Endothelial cell of umbilical vein (primary cell): ENCODE results near the gene PLK4. TPM values are rescaled to one million over a fixed set of nuclear protein-coding genes. Genes with fewer than 3 reads are reported as not detected.
"Not testable (repeated sequence)": the region's sequence is repeated elsewhere in the genome, so short reads cannot be mapped to it uniquely, and the experiment has no call there.

Experiments used
- BruUV-seq: library from RNA; stranded (reverse); fragments of 400-500 nt; replicated peaks from 2 replicates; lab custom pipeline; 2021; lab: Mats Ljungman, UMichigan
- CTCF ChIA-PET: fragments of 300-600, 350-600 bp; sonication (Branson Sonifier 250); formaldehyde crosslinking; loops from one replicate; lab custom pipeline; 2021; ENCODE audit warnings: antibody characterized with exemption, inconsistent platforms; lab: Charles Lee
- POLR2A ChIA-PET: fragments of 300-600, 350-600 bp; sonication (Branson Sonifier 250); formaldehyde crosslinking; loops from one replicate; lab custom pipeline; 2021; ENCODE audit warnings: antibody characterized with exemption, inconsistent platforms; lab: Charles Lee
- DNase-seq: peaks from one replicate; pipeline ENCODE4 v3.0.0-alpha.2; 2011; ENCODE audit warnings: low read depth, low spot score
- FAIRE-seq: peaks from 2 replicates; lab custom pipeline; 2011; peaks lifted over from hg19 to GRCh38; lab: Jason Lieb, UNC
- H2AFZ ChIP-seq: 2 replicates; pipeline ENCODE4 v1.6.0; 2012; ENCODE audit warnings: low read depth, low read length, control low read depth, inconsistent platforms
- H3K27ac ChIP-seq: 2 replicates; pipeline ENCODE4 v1.5.1; 2011; ENCODE audit warnings: low read depth, mild to moderate bottlenecking, control low read depth, low read length, moderate library complexity; ENCODE audit not compliant: insufficient read depth
- H3K27me3 ChIP-seq, 2 experiments: 2 replicates each; pipeline versions ENCODE4 v1.6.0 to v1.6.1; 2011; ENCODE audit warnings: low read length in 2 of 2, mixed read lengths in 1 of 2; ENCODE audit not compliant: control insufficient read depth in 2 of 2, insufficient read depth in 2 of 2
- H3K36me3 ChIP-seq, 2 experiments: 2 replicates in 1 of 2; 3 replicates in 1 of 2; pipeline ENCODE4 v1.5.1; 2011; ENCODE audit warnings: low read length in 2 of 2, mild to moderate bottlenecking in 1 of 2, moderate library complexity in 1 of 2; ENCODE audit not compliant: control insufficient read depth in 2 of 2, insufficient read depth in 2 of 2; ENCODE audit errors: extremely low read depth in 1 of 2
- H3K4me1 ChIP-seq: 3 replicates; pipeline ENCODE4 v1.5.1; 2011; ENCODE audit warnings: mild to moderate bottlenecking, low read length; ENCODE audit not compliant: control insufficient read depth, insufficient read depth; ENCODE audit errors: extremely low read depth
- H3K4me2 ChIP-seq: 2 replicates; pipeline ENCODE4 v1.6.1; 2011; ENCODE audit warnings: low read length, control low read depth, mixed read lengths; ENCODE audit not compliant: insufficient read depth
- H3K4me3 ChIP-seq, 3 experiments: fragments of 200-600 bp in 1 of 3; sonication (generic), shearing (Covaris generic) in 1 of 3; replicated peaks in 1 of 3; 2 replicates each; pipeline ENCODE4 v1.5.1; 2011 to 2016; ENCODE audit warnings: control low read depth in 3 of 3, low read length in 3 of 3, mild to moderate bottlenecking in 2 of 3, inconsistent platforms in 1 of 3, low read depth in 1 of 3, moderate library complexity in 1 of 3; ENCODE audit not compliant: insufficient read depth in 1 of 3
- H3K79me2 ChIP-seq: 2 replicates; pipeline ENCODE4 v1.6.0; 2012; ENCODE audit warnings: low read length, inconsistent platforms; ENCODE audit not compliant: control insufficient read depth, insufficient read depth
- H3K9ac ChIP-seq: replicated peaks from 2 replicates; pipeline ENCODE3; 2011; ENCODE audit warnings: low read length, control low read depth; ENCODE audit not compliant: insufficient read depth; ENCODE audit errors: extremely low read depth
- H3K9me1 ChIP-seq: replicated peaks from 3 replicates; pipeline ENCODE4 v1.6.0; 2011; ENCODE audit warnings: mild to moderate bottlenecking, low read length; ENCODE audit not compliant: control insufficient read depth, insufficient read depth; ENCODE audit errors: extremely low read depth
- H3K9me3 ChIP-seq: replicated peaks from 2 replicates; pipeline ENCODE4 v1.5.1; 2012; ENCODE audit warnings: low read length, inconsistent platforms; ENCODE audit not compliant: control insufficient read depth, insufficient read depth
- H4K20me1 ChIP-seq: replicated peaks from 2 replicates; pipeline ENCODE3; 2011; ENCODE audit warnings: mild to moderate bottlenecking, low read length; ENCODE audit not compliant: control insufficient read depth, insufficient read depth; ENCODE audit errors: extremely low read depth
- EZH2 ChIP-seq: IDR thresholded peaks from 2 replicates; pipeline ENCODE4 v1.6.1; 2012; ENCODE audit warnings: borderline replicate concordance, low read depth, mild to moderate bottlenecking, moderate library complexity, low read length, inconsistent platforms; ENCODE audit not compliant: severe bottlenecking
- FOS ChIP-seq: IDR thresholded peaks from 2 replicates; pipeline ENCODE4 v1.6.1; 2011; ENCODE audit warnings: mild to moderate bottlenecking, low read length, moderate library complexity, borderline replicate concordance; ENCODE audit not compliant: insufficient read depth
- GATA2 ChIP-seq: IDR thresholded peaks from 2 replicates; pipeline ENCODE4 v1.7.0; 2011; ENCODE audit warnings: low read depth, mild to moderate bottlenecking, moderate library complexity, mixed read lengths, low read length; ENCODE audit not compliant: insufficient read length, insufficient read depth
- JUN ChIP-seq: IDR thresholded peaks from 2 replicates; pipeline ENCODE4 v1.6.1; 2011; ENCODE audit warnings: borderline replicate concordance, low read depth; ENCODE audit not compliant: insufficient read length, insufficient read depth
- MYC ChIP-seq: IDR thresholded peaks from one replicate; pipeline ENCODE4 v1.6.1; 2011; ENCODE audit warnings: mild to moderate bottlenecking, low read depth, low read length
- POLR2A ChIP-seq: IDR thresholded peaks from 2 replicates; pipeline ENCODE4 v1.6.1; 2012; ENCODE audit warnings: low read depth, mild to moderate bottlenecking, control low read depth, low read length
- POLR2AphosphoS5 ChIP-seq: IDR thresholded peaks from 2 replicates; pipeline ENCODE4 v1.6.1; 2012; ENCODE audit warnings: low read depth, mild to moderate bottlenecking, control low read depth, low read length, moderate library complexity; ENCODE audit not compliant: insufficient read depth
- dilution Hi-C: fragments of 300-500 bp; cut with MboI; formaldehyde crosslinking; loops from one replicate; pipeline ENCODE4 v1.15.0; 2019; ENCODE audit warnings: low sequenced_read_pairs; ENCODE audit not compliant: extremely low pct_ligation_motif_present
- intact Hi-C: fragments of 100-400 bp; cut with micrococcal nuclease; formaldehyde crosslinking; loops from one replicate; pipeline ENCODE4 v1.10.0; 2022
- polyA plus RNA-seq, 4 experiments: library from polyadenylated mRNA; depleted of rRNA in 3 of 4; stranded (reverse) in 3 of 4; unstranded in 1 of 4; fragments of >200 nt; gene quantifications; 2 replicates each; pipeline versions ENCODE4 v1.2.1 to v1.2.3, GENCODE V29; 2011 to 2012; ENCODE audit warnings: missing spikeins in 1 of 4
- total RNA-seq: library from RNA; stranded (reverse); gene quantifications from 2 replicates; pipeline ENCODE4 v1.2.3, GENCODE V29; 2021
- TF ChIP-seq, protein P1 (sequence below): IDR thresholded peaks from 2 replicates; pipeline ENCODE4 v1.6.1; 2011; ENCODE audit not compliant: insufficient read depth, insufficient read length
- TF ChIP-seq, protein P2 (sequence below), 2 donors: IDR thresholded peaks; 1 replicate in 1 of 2; 2 replicates in 1 of 2; pipeline ENCODE4 v1.5.1; 2011; ENCODE audit warnings: low read length in 2 of 2, mild to moderate bottlenecking in 2 of 2, moderate library complexity in 2 of 2, control low read depth in 1 of 2, inconsistent platforms in 1 of 2, low read depth in 1 of 2; ENCODE audit not compliant: insufficient read depth in 1 of 2; ENCODE audit errors: extremely low read depth in 1 of 2

Gene PLK4
- total and polyA plus RNA-seq, 2 donors (not counting 3 experiments of a cell fraction or from before 2014, with no cell fraction given), result 13.7 to 37.7 TPM

DNA sequence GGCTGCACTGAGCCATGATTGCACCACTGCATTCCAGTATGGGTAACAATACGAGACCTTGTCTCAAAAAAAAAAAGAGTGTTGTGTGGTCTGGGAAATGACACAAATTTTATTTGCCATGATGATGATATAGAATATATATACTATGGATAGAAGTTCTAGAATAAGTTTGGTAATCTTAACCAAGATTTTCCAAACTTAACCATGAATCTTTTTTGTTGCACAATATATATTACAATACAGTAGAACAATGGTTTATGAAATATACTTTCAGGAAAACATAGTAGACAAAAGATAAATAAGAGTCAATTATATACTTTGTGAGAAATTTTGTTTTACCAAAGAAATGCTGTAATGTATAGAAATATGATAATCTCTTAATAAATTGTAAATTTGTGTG, 49.5 kb downstream of the PLK4 start:
- no peaks in the 10 kb centered on the region for H4K20me1 ChIP-seq
- DNase-seq (no peak), FAIRE-seq (no peak)
- H3K9me1 ChIP-seq, result no peaks in the 10 kb centered on the region
- CTCF ChIA-PET, result interaction anchor here (1.0 to 1.3 kb wide), 2 partner anchors 14 to 35 kb away, joined by 3 to 4 read pairs; partner anchors contain the start of genes ABHD18 and MFSD8
- no TSS peak for BruUV-seq
- H3K79me2 ChIP-seq, result no peaks in the 10 kb centered on the region
- no peak overlapping the region for H3K4me3 ChIP-seq
- H3K9ac ChIP-seq, result no peak overlapping the region
- H3K27ac ChIP-seq, result no peak overlapping the region
- H3K27me3 ChIP-seq, result no peaks in the 10 kb centered on the region
- intact Hi-C loops (no loop called here), dilution Hi-C loops (no loop called here)
- H3K4me1 ChIP-seq, result no peaks in the 10 kb centered on the region
- H3K9me3 ChIP-seq, result no peaks in the 10 kb centered on the region
- no peak overlapping the region for H2AFZ ChIP-seq
- TF ChIP-seq MYC (no peak), JUN (no peak), POLR2A (no peak), EZH2 (no peak), POLR2AphosphoS5 (no peak), GATA2 (no peak), FOS (no peak)
- TF ChIP-seq, protein P1, sequence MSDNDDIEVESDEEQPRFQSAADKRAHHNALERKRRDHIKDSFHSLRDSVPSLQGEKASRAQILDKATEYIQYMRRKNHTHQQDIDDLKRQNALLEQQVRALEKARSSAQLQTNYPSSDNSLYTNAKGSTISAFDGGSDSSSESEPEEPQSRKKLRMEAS, result no peak
- TF ChIP-seq, protein P2, sequence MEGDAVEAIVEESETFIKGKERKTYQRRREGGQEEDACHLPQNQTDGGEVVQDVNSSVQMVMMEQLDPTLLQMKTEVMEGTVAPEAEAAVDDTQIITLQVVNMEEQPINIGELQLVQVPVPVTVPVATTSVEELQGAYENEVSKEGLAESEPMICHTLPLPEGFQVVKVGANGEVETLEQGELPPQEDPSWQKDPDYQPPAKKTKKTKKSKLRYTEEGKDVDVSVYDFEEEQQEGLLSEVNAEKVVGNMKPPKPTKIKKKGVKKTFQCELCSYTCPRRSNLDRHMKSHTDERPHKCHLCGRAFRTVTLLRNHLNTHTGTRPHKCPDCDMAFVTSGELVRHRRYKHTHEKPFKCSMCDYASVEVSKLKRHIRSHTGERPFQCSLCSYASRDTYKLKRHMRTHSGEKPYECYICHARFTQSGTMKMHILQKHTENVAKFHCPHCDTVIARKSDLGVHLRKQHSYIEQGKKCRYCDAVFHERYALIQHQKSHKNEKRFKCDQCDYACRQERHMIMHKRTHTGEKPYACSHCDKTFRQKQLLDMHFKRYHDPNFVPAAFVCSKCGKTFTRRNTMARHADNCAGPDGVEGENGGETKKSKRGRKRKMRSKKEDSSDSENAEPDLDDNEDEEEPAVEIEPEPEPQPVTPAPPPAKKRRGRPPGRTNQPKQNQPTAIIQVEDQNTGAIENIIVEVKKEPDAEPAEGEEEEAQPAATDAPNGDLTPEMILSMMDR (IDR thresholded peaks at IDR 0.05; ENCODE audit: extremely low read depth in 1 of 2, insufficient read depth in 1 of 2, low read depth in 1 of 2, low read length in 2 of 2), result no peak
- no peaks in the 10 kb centered on the region for H3K36me3 ChIP-seq
- POLR2A ChIA-PET, result no interaction called here
- H3K4me2 ChIP-seq, result no peak overlapping the region

DNA sequence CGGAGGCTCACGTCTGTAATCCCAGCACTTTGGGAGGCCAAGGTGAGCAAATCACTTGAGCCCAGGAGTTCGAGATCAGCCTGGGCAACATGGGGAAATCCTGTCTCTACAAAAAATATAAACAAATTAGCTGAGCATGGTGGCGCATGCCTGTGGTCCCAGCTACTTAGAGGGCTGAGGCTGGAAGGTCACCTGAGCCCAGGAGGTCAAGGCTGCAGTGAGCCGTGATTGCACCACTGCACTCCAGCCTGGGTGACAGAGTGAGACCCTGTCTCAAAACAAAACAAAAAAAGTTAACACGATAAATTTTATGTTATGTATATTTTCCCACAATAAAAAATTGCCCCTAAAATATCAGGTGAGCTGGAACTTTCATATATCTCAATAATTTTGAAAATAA, 51.1 kb downstream of the PLK4 start:
- H2AFZ ChIP-seq, H3K9me1 ChIP-seq, H3K9me3 ChIP-seq, H4K20me1 ChIP-seq, H3K79me2 ChIP-seq, dilution Hi-C loops, H3K4me3 ChIP-seq, H3K4me2 ChIP-seq, H3K4me1 ChIP-seq, H3K27me3 ChIP-seq, POLR2A ChIA-PET, intact Hi-C loops, DNase-seq, H3K9ac ChIP-seq, H3K36me3 ChIP-seq, H3K27ac ChIP-seq, FAIRE-seq, BruUV-seq: not testable (repeated sequence)
- CTCF ChIA-PET, result interaction anchor here (1.0 kb wide), 1 partner anchor 15 kb away, joined by 3 read pairs; no protein-coding TSS in a partner anchor
